Nephron progenitor cell (in vitro differentiated cells): ENCODE results near the gene PLCB4.

Experiments used
- DNase-seq: peaks from one replicate; pipeline ENCODE4 v3.0.0; 2021
- H3K27ac Mint-ChIP-seq: 2 replicates; pipeline ENCODE4 v1.8.0; 2021; ENCODE audit warnings: mild to moderate bottlenecking, moderate library complexity, mixed read lengths
- H3K27me3 Mint-ChIP-seq: 2 replicates; pipeline ENCODE4 v1.8.0; 2021; ENCODE audit warnings: mild to moderate bottlenecking, low read depth, mixed read lengths; ENCODE audit not compliant: poor library complexity
- H3K36me3 Mint-ChIP-seq: 2 replicates; pipeline ENCODE4 v1.8.0; 2021; ENCODE audit warnings: low read depth, mixed read lengths
- H3K4me1 Mint-ChIP-seq: 2 replicates; pipeline ENCODE4 v1.8.0; 2021; ENCODE audit warnings: mixed read lengths
- H3K4me3 Mint-ChIP-seq: 2 replicates; pipeline ENCODE4 v1.8.0; 2021; ENCODE audit warnings: mild to moderate bottlenecking, moderate library complexity, mixed read lengths
- H3K9me3 Mint-ChIP-seq: 2 replicates; pipeline ENCODE4 v1.8.0; 2021; ENCODE audit warnings: mild to moderate bottlenecking, moderate library complexity, mixed read lengths
- TF ChIP-seq, protein P1 (sequence below): fragments of 200-600 bp; sonication (generic); IDR thresholded peaks from 2 replicates; pipeline ENCODE4 v1.5.0; 2021; ENCODE audit warnings: antibody characterized with exemption

Gene PLCB4

DNA sequence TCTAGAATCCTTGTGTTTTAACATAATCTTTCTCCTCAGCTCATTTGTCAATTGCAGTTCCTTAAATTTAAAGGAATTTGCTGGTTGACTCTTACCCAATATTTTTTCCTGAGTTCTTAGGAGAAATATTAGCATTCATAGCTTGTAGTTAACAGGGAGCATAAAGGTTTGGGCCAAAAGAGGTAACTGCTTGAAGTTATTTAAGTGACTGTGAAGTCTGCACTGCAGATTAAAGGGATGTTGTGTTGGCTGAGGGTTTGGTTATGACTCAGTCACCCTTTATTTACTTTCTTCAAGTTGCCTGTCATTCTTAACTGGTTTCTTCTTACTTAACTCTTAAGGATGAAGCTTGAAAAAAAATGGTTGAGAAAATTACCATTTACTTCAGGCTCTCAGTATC lies 225.2 kb downstream of the PLCB4 start:
- peaks cover 14% of the 10 kb centered on the region for H3K9me3 Mint-ChIP-seq
- no peak for DNase-seq
- no peak overlapping the region for H3K27ac Mint-ChIP-seq
- H3K27me3 Mint-ChIP-seq = no peaks in the 10 kb centered on the region
- TF ChIP-seq, protein P1, sequence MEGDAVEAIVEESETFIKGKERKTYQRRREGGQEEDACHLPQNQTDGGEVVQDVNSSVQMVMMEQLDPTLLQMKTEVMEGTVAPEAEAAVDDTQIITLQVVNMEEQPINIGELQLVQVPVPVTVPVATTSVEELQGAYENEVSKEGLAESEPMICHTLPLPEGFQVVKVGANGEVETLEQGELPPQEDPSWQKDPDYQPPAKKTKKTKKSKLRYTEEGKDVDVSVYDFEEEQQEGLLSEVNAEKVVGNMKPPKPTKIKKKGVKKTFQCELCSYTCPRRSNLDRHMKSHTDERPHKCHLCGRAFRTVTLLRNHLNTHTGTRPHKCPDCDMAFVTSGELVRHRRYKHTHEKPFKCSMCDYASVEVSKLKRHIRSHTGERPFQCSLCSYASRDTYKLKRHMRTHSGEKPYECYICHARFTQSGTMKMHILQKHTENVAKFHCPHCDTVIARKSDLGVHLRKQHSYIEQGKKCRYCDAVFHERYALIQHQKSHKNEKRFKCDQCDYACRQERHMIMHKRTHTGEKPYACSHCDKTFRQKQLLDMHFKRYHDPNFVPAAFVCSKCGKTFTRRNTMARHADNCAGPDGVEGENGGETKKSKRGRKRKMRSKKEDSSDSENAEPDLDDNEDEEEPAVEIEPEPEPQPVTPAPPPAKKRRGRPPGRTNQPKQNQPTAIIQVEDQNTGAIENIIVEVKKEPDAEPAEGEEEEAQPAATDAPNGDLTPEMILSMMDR = no peak
- H3K36me3 Mint-ChIP-seq = peaks cover 28% of the 10 kb centered on the region
- peaks cover 10% of the 10 kb centered on the region for H3K4me1 Mint-ChIP-seq
- H3K4me3 Mint-ChIP-seq = no peak overlapping the region

GRCh38 chr20:9298906-9299305 lies 230.0 kb downstream of the PLCB4 start:
- no peak overlapping the region for H3K4me3 Mint-ChIP-seq
- peaks cover 14% of the 10 kb centered on the region for H3K9me3 Mint-ChIP-seq
- H3K36me3 Mint-ChIP-seq = peaks cover 21% of the 10 kb centered on the region
- DNase-seq = no peak
- H3K27ac Mint-ChIP-seq = peak overlapping the region; percentile 48
- no peaks in the 10 kb centered on the region for H3K4me1 Mint-ChIP-seq
- TF ChIP-seq, protein P1 = no peak
- no peaks in the 10 kb centered on the region for H3K27me3 Mint-ChIP-seq

DNA sequence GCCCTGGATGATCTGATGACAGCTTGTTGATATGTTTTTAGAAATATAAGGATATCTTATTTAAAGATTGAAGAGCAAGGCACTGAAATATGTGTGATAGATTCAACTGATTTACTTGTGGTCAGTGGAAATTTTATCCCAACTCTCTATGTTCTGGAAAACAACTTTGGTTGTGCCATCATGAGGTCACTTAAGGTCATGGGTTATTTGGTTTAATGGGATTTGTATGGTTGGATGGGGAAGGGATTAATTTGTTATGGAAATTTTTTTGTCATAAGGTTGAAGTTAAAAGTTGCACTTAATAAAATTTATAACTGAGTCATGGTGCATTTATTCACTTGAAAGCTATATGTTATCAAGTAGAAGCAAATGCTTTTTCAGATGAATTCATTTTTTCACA lies 231.2 kb downstream of the PLCB4 start:
- TF ChIP-seq, protein P1 = no peak
- H3K27me3 Mint-ChIP-seq = no peaks in the 10 kb centered on the region
- no peak overlapping the region for H3K4me3 Mint-ChIP-seq
- no peak overlapping the region for H3K27ac Mint-ChIP-seq
- peaks cover 15% of the 10 kb centered on the region for H3K36me3 Mint-ChIP-seq
- peaks cover 11% of the 10 kb centered on the region for H3K9me3 Mint-ChIP-seq
- DNase-seq = no peak
- H3K4me1 Mint-ChIP-seq = no peaks in the 10 kb centered on the region

DNA sequence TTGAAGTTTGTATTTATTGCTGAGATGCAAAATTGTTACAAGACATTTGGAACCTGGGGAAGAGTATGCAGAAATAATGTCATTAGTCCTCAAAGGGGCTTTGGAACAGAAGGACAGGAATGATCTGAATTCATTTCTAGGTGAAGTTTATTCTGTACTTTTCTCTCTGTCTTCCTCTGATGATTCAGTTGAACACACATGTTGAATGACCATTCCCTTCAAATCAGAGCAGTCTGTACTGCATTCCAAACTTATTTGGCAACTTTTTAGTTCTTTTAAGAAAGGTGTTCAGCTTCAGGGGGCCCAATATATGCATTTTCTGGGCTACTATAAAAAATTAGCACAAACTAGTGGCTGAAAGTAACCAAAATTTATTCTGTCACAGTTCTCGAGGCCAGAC lies 231.6 kb downstream of the PLCB4 start:
- Mint-ChIP-seq H3K27me3 (no peaks in the 10 kb centered on the region), H3K36me3 (peaks cover 11% of the 10 kb centered on the region), H3K4me3 (no peak overlapping the region), H3K4me1 (no peaks in the 10 kb centered on the region), H3K9me3 (peaks cover 7% of the 10 kb centered on the region), H3K27ac (no peak overlapping the region)
- TF ChIP-seq, protein P1 = no peak
- no peak for DNase-seq

DNA sequence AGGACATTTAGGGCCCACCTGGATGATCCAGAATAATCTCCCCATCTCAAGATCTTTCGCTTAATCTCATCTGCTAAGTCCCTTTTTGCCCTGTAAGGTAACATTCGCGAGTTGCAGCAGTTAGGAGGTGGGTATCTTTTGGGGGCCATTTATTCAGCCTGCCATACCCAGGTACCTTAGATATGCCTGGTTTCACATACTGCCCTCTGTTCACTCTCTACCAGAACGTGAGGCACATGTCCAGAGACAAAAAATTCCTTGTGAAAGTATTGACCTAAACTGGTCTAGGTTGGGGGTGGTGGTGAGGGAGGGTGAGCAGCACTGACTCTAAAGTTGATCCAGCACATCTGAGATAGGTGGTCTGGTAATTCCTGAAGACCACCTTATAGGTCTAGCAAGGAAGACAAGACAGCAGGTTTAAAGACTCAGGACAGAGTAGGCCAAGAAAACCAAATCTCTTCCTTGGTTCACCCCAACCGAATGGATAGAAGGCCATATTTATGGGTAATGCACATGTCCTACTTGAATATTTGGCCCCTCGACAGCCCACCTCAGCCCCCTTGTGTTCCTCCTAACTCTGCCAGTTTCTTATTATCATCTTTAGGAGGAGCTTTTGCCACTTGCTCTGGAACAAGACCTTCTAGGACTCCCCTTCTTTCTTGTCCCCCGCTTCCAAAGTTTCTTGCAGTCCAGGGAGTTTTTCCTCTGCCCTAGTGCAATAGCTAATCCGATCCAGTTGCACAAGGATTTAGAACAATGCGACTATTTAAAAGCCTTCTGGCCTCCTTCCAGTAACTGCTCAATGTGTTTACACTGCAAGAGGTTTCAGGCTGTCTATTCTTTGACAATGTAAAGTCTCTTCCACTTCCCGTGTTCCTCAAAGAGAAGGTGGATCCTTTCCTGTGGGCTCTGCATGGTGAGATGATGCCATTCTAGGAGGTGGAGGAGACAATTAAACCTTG lies 232.5 kb downstream of the PLCB4 start:
- H3K27ac Mint-ChIP-seq = peak overlapping the region; percentile 58
- no peak overlapping the region for H3K4me3 Mint-ChIP-seq
- peaks cover 2% of the 10 kb centered on the region for H3K4me1 Mint-ChIP-seq
- H3K9me3 Mint-ChIP-seq = no peaks in the 10 kb centered on the region
- peaks cover 3% of the 10 kb centered on the region for H3K36me3 Mint-ChIP-seq
- no peak for DNase-seq
- TF ChIP-seq, protein P1 = no peak
- no peaks in the 10 kb centered on the region for H3K27me3 Mint-ChIP-seq

DNA sequence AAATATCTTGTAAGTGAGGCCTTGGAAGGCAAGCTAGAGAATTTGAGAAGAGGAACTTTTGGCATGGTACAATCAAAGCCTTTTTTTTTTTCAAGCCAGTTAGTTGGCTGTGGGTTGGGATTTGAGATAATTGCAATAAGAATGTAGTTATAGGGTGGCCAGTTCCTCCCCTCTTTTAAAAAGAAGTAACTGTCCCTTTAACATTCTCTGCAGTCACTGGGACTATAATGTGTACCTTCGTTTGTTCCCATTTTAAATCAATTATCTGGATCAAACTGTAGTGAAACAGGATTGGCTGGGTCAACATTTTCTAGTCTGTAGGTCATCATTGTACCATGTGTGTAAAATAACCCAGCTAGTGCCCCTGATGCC lies 233.2 kb downstream of the PLCB4 start:
- Mint-ChIP-seq H3K4me1 (peaks cover 6% of the 10 kb centered on the region), H3K27me3 (no peaks in the 10 kb centered on the region), H3K4me3 (no peak overlapping the region), H3K36me3 (peaks cover 2% of the 10 kb centered on the region), H3K9me3 (no peaks in the 10 kb centered on the region), H3K27ac (no peak overlapping the region)
- no peak for DNase-seq
- TF ChIP-seq, protein P1 = no peak
